ENCODE results near the gene KDM3B.
A peak's percentile ranks its signal among the peaks of the same experiment; 100 is the strongest.

The KDM3B gene, protein sequence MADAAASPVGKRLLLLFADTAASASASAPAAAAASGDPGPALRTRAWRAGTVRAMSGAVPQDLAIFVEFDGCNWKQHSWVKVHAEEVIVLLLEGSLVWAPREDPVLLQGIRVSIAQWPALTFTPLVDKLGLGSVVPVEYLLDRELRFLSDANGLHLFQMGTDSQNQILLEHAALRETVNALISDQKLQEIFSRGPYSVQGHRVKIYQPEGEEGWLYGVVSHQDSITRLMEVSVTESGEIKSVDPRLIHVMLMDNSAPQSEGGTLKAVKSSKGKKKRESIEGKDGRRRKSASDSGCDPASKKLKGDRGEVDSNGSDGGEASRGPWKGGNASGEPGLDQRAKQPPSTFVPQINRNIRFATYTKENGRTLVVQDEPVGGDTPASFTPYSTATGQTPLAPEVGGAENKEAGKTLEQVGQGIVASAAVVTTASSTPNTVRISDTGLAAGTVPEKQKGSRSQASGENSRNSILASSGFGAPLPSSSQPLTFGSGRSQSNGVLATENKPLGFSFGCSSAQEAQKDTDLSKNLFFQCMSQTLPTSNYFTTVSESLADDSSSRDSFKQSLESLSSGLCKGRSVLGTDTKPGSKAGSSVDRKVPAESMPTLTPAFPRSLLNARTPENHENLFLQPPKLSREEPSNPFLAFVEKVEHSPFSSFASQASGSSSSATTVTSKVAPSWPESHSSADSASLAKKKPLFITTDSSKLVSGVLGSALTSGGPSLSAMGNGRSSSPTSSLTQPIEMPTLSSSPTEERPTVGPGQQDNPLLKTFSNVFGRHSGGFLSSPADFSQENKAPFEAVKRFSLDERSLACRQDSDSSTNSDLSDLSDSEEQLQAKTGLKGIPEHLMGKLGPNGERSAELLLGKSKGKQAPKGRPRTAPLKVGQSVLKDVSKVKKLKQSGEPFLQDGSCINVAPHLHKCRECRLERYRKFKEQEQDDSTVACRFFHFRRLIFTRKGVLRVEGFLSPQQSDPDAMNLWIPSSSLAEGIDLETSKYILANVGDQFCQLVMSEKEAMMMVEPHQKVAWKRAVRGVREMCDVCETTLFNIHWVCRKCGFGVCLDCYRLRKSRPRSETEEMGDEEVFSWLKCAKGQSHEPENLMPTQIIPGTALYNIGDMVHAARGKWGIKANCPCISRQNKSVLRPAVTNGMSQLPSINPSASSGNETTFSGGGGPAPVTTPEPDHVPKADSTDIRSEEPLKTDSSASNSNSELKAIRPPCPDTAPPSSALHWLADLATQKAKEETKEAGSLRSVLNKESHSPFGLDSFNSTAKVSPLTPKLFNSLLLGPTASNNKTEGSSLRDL (N-terminal part only)

DNA sequence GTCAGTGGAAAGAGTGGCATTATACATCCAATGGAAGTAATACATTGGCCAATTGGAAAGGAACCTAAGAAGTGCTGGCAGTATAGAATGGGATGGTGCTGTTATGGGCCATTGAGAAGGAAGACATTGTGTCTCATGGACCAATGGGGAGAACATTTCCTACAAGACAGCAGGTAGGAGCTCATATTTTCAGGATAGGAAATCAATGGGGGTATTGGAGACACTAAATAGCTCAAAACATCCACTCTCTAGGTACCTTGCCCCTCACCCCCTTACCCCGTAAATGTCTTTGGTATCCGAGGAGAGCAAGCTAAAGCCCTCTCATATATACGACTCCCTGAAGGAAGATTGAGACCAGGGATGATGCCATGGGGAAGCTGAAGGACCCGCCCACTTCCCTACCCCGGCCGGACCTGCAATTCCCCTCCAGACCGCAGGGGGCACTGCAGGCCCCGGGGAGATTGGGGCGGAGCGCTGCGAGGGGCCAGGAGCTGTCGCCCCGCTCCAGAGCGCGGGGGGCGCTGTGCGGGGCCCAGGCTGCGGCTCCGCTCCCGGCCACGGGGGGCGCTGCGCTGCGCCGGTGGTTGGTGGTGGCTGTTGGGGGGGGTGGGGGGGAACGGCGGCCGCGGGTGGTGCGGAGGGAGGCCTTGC lies at the start of gene KDM3B:
Gene KDM3B (plus strand): TSS at position 615 of the 651 bp plus-strand sequence. CDS start 111 bp downstream, outside the sequence.
- Histone ChIP-seq H3F3A (ENCODE audit: insufficient read depth, low read length) (peaks cover 10% of the 10 kb centered on the region), H3K79me2 (ENCODE audit: low read length) (peaks cover 44% of the 10 kb centered on the region), H3K27ac (ENCODE audit: low read length) (peak within 1 kb of the TSS; percentile 68; the same call in 1 of the 2 replicates), H4K20me1 (ENCODE audit: insufficient read depth, low read length) (peaks cover 6% of the 10 kb centered on the region), H3K9me2 (replicated peaks; ENCODE audit: insufficient read depth, low read length) (no peaks in the 10 kb centered on the region), H3K36me3 (replicated peaks; ENCODE audit: insufficient read depth, low read length) (no peaks in the 10 kb centered on the region), H3K27me3 (replicated peaks; ENCODE audit: insufficient read depth, low read length) (no peaks in the 10 kb centered on the region), H2AFZ (ENCODE audit: low read length) (peak within 1 kb of the TSS; percentile 76), H3K9ac (ENCODE audit: low read length) (peak within 1 kb of the TSS; percentile 93), H3K4me3 (ENCODE audit: low read length) (peak within 1 kb of the TSS; percentile 97), H3K4me2 (ENCODE audit: low read depth, low read length) (peak within 1 kb of the TSS; percentile 85), H3K9me3 (replicated peaks; ENCODE audit: insufficient read depth, low read length) (no peaks in the 10 kb centered on the region), H3K4me1 (ENCODE audit: low read length) (peaks cover 17% of the 10 kb centered on the region; the same call in 1 of the 2 replicates)
- peak; percentile 89 for DNase-seq
- TF ChIP-seq EZH2 (optimal IDR thresholded peaks at IDR 0.05; ENCODE audit: low read depth, low read length) = no peak
- TF ChIP-seq, protein P1, sequence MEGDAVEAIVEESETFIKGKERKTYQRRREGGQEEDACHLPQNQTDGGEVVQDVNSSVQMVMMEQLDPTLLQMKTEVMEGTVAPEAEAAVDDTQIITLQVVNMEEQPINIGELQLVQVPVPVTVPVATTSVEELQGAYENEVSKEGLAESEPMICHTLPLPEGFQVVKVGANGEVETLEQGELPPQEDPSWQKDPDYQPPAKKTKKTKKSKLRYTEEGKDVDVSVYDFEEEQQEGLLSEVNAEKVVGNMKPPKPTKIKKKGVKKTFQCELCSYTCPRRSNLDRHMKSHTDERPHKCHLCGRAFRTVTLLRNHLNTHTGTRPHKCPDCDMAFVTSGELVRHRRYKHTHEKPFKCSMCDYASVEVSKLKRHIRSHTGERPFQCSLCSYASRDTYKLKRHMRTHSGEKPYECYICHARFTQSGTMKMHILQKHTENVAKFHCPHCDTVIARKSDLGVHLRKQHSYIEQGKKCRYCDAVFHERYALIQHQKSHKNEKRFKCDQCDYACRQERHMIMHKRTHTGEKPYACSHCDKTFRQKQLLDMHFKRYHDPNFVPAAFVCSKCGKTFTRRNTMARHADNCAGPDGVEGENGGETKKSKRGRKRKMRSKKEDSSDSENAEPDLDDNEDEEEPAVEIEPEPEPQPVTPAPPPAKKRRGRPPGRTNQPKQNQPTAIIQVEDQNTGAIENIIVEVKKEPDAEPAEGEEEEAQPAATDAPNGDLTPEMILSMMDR (IDR thresholded peaks at IDR 0.05; ENCODE audit: low read length) = peak; percentile 98
- TF ChIP-seq EZH2phosphoT487 (IDR thresholded peaks at IDR 0.05; ENCODE audit: low read length) = no peak

DNA sequence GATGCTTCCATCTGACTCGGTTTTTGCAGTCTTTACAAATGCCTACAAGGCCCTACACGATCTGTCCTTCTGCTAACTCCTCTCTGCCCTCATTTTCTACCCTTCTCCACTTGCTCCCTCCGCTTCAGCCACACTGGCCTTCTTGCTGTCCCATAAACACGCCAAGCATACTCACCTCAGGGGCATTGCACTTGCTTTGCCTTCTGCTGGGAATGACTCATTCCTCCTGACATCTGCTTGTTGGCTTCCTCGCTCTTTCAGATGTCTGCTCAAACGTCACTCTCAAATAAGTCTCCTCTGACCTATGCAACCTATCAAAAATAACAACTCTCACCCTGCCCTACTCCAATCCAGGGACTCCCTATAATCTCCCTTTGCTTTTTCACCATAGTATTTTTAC lies 49.1 kb upstream of the KDM3B start:
- no peaks in the 10 kb centered on the region for H3K36me3 ChIP-seq (replicated peaks; ENCODE audit: insufficient read depth, low read length)
- no peak for DNase-seq
- no peak for TF ChIP-seq EZH2phosphoT487 (IDR thresholded peaks at IDR 0.05; ENCODE audit: low read length)
- TF ChIP-seq EZH2 (optimal IDR thresholded peaks at IDR 0.05; ENCODE audit: low read depth, low read length) = no peak
- TF ChIP-seq, protein P1 (IDR thresholded peaks at IDR 0.05; ENCODE audit: low read length) = no peak

DNA sequence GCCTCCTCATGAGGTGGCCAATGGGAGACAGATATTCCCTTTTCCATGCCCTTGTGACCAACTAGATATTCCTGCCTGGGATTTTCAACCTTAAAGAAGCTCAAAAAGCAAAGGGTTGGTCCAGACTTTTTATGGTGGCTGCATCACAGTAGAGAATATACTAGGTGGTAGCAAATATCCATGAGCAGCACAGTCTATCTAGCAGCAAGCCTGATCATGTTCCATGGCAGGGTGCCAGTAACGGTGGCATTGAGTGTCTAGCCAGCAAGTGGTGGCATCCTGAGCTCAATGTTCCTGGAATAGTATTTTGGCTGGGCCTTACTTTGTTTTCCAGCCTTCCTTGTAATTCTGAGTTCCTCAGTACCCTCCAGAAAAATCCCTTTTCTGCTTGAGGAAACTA lies 46.7 kb upstream of the KDM3B start:
- no peaks in the 10 kb centered on the region for H4K20me1 ChIP-seq (ENCODE audit: insufficient read depth, low read length)
- no peak overlapping the region for H3K9ac ChIP-seq (ENCODE audit: low read length)
- H3K79me2 ChIP-seq (ENCODE audit: low read length) = no peaks in the 10 kb centered on the region
- no peak overlapping the region for H3K4me3 ChIP-seq (ENCODE audit: low read length)
- DNase-seq = no peak
- H3K27me3 ChIP-seq (replicated peaks; ENCODE audit: insufficient read depth, low read length) = no peaks in the 10 kb centered on the region
- H3K9me2 ChIP-seq (replicated peaks; ENCODE audit: insufficient read depth, low read length) = no peaks in the 10 kb centered on the region
- H3K27ac ChIP-seq (ENCODE audit: low read length) = no peak overlapping the region
- no peaks in the 10 kb centered on the region for H3K36me3 ChIP-seq (replicated peaks; ENCODE audit: insufficient read depth, low read length)
- no peaks in the 10 kb centered on the region for H3F3A ChIP-seq (ENCODE audit: insufficient read depth, low read length)
- H2AFZ ChIP-seq (ENCODE audit: low read length) = no peak overlapping the region
- no peaks in the 10 kb centered on the region for H3K4me1 ChIP-seq (ENCODE audit: low read length)
- TF ChIP-seq EZH2 (optimal IDR thresholded peaks at IDR 0.05; ENCODE audit: low read depth, low read length) = no peak
- TF ChIP-seq, protein P1 (IDR thresholded peaks at IDR 0.05; ENCODE audit: low read length) = no peak
- no peak for TF ChIP-seq EZH2phosphoT487 (IDR thresholded peaks at IDR 0.05; ENCODE audit: low read length)
- no peaks in the 10 kb centered on the region for H3K9me3 ChIP-seq (replicated peaks; ENCODE audit: insufficient read depth, low read length)
- H3K4me2 ChIP-seq (ENCODE audit: low read depth, low read length) = no peak overlapping the region

More for the DNA sequence above, 49.1 kb upstream of the KDM3B start:
- Histone ChIP-seq H3K27ac (ENCODE audit: low read length) (no peak overlapping the region), H3K9me3 (replicated peaks; ENCODE audit: insufficient read depth, low read length) (no peaks in the 10 kb centered on the region), H3F3A (ENCODE audit: insufficient read depth, low read length) (no peaks in the 10 kb centered on the region), H3K9ac (ENCODE audit: low read length) (no peak overlapping the region), H3K4me2 (ENCODE audit: low read depth, low read length) (no peak overlapping the region), H2AFZ (ENCODE audit: low read length) (no peak overlapping the region), H3K27me3 (replicated peaks; ENCODE audit: insufficient read depth, low read length) (no peaks in the 10 kb centered on the region), H3K4me3 (ENCODE audit: low read length) (no peak overlapping the region), H4K20me1 (ENCODE audit: insufficient read depth, low read length) (no peaks in the 10 kb centered on the region), H3K9me2 (replicated peaks; ENCODE audit: insufficient read depth, low read length) (no peaks in the 10 kb centered on the region), H3K4me1 (ENCODE audit: low read length) (no peaks in the 10 kb centered on the region), H3K79me2 (ENCODE audit: low read length) (no peaks in the 10 kb centered on the region)
